ENCODE measurements around the gene HES1. TPM values are rescaled to one million over a fixed set of nuclear protein-coding genes. Genes with fewer than 3 reads are reported as not detected.

The HES1 gene
- total and polyA plus RNA-seq, 9 of the 15 experiments (the other 6 are each of a cell fraction or from before 2014, with no cell fraction given): 3.4 to 37.0 (median 19.3) TPM

DNA sequence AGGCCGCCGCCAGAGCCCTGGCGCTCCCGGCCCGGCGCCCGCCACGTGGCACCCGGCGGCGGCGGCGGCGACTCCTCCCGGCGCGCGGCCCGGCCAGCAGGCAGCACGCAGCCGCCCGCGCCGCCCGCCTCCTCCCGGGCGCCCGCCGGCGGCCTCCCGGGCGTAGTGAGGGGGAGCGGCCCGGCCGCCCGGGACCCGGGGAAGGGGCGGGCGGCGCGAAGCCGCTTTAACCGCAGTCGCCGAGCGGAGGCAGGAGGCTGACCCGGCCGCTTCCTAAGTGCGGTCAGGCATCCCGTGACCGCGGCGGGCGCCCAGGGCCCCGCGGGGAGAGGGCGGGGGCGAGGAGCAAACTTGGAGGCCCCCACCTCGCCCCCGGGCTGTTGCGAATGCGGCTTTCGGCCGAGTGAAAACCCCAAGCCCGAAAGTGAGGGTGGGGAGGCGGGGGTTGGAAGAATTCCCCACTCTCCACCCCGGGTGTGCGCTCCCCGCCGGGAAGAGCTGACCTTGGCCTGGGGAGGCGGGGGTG, 1.7 kb upstream of the HES1 start (continued):
- TF ChIP-seq STAT6 (CRISPR knock-in tag; IDR thresholded peaks at IDR 0.05) (no peak), NR0B1 (IDR thresholded peaks at IDR 0.05; ENCODE audit: partially characterized antibody) (no peak), BRD4 (IDR thresholded peaks at IDR 0.05) (no peak), SIRT6 (IDR thresholded peaks at IDR 0.05; ENCODE audit: low read depth, low read length) (no peak), SRSF7 (optimal IDR thresholded peaks at IDR 0.05; ENCODE audit: low read depth, low read length) (no peak), KDM5B (IDR thresholded peaks at IDR 0.05; ENCODE audit: insufficient replicate concordance, low read depth, low read length) (no peak), ARID2 (IDR thresholded peaks at IDR 0.05) (no peak), KDM2B (CRISPR knock-in tag; IDR thresholded peaks at IDR 0.05) (no peak), DEAF1 (CRISPR knock-in tag; IDR thresholded peaks at IDR 0.05) (no peak), TAF15 (IDR thresholded peaks at IDR 0.05; ENCODE audit: low read depth, low read length) (no peak), THRAP3 (IDR thresholded peaks at IDR 0.05; ENCODE audit: borderline replicate concordance) (no peak), ZBTB1 (CRISPR knock-in tag; IDR thresholded peaks at IDR 0.05; ENCODE audit: borderline replicate concordance, low read depth) (peak; percentile 98), HCFC1 (IDR thresholded peaks at IDR 0.05; ENCODE audit: low read depth, low read length) (no peak), ZNF165 (CRISPR knock-in tag; IDR thresholded peaks at IDR 0.05; ENCODE audit: borderline replicate concordance) (no peak), TCF7L2 (IDR thresholded peaks at IDR 0.05; ENCODE audit: low read depth, low read length) (no peak), GTF2A2 (tag; IDR thresholded peaks at IDR 0.05) (no peak)
- TF ChIP-seq, protein P1, sequence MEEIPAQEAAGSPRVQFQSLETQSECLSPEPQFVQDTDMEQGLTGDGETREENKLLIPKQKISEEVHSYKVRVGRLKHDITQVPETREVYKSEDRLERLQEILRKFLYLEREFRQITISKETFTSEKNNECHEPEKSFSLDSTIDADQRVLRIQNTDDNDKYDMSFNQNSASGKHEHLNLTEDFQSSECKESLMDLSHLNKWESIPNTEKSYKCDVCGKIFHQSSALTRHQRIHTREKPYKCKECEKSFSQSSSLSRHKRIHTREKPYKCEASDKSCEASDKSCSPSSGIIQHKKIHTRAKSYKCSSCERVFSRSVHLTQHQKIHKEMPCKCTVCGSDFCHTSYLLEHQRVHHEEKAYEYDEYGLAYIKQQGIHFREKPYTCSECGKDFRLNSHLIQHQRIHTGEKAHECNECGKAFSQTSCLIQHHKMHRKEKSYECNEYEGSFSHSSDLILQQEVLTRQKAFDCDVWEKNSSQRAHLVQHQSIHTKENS (CRISPR knock-in tag; IDR thresholded peaks at IDR 0.05): no peak
- TF ChIP-seq, protein P2, sequence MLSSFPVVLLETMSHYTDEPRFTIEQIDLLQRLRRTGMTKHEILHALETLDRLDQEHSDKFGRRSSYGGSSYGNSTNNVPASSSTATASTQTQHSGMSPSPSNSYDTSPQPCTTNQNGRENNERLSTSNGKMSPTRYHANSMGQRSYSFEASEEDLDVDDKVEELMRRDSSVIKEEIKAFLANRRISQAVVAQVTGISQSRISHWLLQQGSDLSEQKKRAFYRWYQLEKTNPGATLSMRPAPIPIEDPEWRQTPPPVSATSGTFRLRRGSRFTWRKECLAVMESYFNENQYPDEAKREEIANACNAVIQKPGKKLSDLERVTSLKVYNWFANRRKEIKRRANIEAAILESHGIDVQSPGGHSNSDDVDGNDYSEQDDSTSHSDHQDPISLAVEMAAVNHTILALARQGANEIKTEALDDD (IDR thresholded peaks at IDR 0.05): no peak
- TF ChIP-seq, protein P3, sequence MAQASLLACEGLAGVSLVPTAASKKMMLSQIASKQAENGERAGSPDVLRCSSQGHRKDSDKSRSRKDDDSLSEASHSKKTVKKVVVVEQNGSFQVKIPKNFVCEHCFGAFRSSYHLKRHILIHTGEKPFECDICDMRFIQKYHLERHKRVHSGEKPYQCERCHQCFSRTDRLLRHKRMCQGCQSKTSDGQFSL (CRISPR knock-in tag; IDR thresholded peaks at IDR 0.05): no peak
- TF ChIP-seq, protein P3 (tag; IDR thresholded peaks at IDR 0.05): no peak
